Spleen (tissue), 7 donors: ENCODE data around the gene TPK1.

ENCODE experiments used
- CTCF ChIP-seq, 11 experiments: fragments of 200-600 bp in 7 of 11; fragments of 450-650 bp in 4 of 11; sonication (generic) in 4 of 11; IDR thresholded peaks in 8 of 11; conservative IDR thresholded peaks in 3 of 11; 1 replicate in 7 of 11; 2 replicates in 4 of 11; pipeline versions ENCODE4 v1.4.0 to v1.8.0; 2016 to 2021; ENCODE audit warnings: antibody characterized with exemption in 11 of 11, inconsistent platforms in 4 of 11, mild to moderate bottlenecking in 1 of 11
- POLR2A ChIP-seq, 3 donors: fragments of 450-650 bp; IDR thresholded peaks; one replicate each; pipeline ENCODE4 v1.5.1; 2017; ENCODE audit warnings: antibody characterized with exemption in 3 of 3, mild to moderate bottlenecking in 1 of 3
- POLR2AphosphoS5 ChIP-seq, 3 donors: sonication (generic); formaldehyde crosslinking; IDR thresholded peaks; one replicate each; pipeline ENCODE4 v1.5.1; 2017; ENCODE audit warnings: antibody characterized with exemption in 3 of 3
- donor health status: DM: no; HTN: no; CAD: no; lungs with moderate emphysema.
- donor health status: DM: no; HTN: no; CAD: no.
- donor health status: DM: no; HTN: no; CAD: no.

- TF ChIP-seq POLR2A (IDR thresholded peaks at IDR 0.05) (no peak), CTCF (IDR thresholded peaks at IDR 0.05 in 8 of 11, conservative IDR thresholded peaks at IDR 0.05 in 3 of 11) (no peak), POLR2AphosphoS5 (IDR thresholded peaks at IDR 0.05) (no peak)
These were observed 58.6 kb downstream of the TPK1 start for GRCh38 chr7:144777005-144777839.
